COLO668 (cell line): ENCODE data around the gene FGD4.
"Not testable (repeated sequence)": the region's sequence is repeated elsewhere in the genome, so short reads cannot be mapped to it uniquely, and the experiment has no call there.

Experiments
- DNase-seq: peaks from one replicate; lab custom pipeline; 2025; ENCODE audit not compliant: unreplicated experiment; lab: John Stamatoyannopoulos, UW

The FGD4 gene

GRCh38 chr12:32489070-32489469 lies 89.7 kb downstream of the FGD4 start:
- no peak for DNase-seq

DNA sequence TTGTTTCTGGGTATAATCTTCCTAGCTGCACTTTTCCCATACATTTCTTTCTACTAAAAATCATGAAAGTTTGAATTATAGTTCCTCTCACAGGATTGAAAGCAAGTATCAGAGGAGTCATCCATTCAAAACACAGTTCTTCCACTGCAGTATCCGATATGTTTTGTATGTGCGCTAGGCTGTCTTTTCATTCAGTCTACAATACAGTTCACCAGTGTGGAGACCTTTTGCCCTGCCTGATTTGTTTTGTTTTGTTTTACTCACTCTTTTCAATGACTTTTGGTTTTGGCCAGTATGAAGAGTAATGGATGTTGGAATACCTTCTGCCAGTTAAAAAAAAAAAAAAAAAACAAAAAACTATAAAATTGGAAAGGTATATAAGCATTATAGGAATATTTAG lies 91.4 kb downstream of the FGD4 start:
- DNase-seq = no peak

GRCh38 chr12:32493282-32493681 lies 93.9 kb downstream of the FGD4 start:
- DNase-seq = no peak

DNA sequence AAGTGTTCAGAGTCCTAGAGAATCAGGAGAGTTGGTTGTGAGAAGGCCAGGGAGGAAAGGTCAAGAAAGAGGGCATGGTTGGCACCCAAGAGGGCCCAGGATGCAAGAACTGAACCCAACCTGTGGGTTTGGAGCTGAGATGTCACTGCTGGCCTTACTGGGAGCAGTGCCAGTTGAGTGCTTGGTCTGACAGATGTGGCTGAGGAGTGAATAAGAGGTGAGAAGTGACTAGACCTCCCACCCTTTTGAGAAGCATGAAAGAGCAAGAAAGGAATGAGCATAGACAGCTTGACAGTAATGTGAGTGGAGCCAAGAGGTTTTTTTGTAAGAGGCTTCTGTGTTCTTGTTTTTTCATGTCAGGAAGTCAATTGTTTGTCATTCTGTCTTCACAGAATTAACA lies 95.3 kb downstream of the FGD4 start:
- no peak for DNase-seq

DNA sequence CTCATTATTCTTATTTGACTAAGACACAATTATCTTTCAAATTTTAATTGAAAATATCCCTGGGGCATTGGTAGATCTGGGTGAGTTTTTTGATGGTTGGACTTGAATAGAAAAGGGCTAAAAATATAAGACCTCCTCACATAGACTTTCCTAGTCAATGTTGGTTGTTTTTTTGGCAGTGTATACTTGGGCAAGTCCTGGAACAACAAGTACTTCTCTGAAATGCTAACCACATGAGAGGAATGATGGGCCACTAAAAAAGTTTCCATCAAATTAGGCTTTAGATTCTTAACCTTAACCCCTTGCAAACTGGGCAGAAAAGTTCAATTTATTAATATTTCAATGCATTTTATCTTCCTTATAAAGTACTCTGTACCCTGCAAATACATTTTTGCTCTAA lies 97.6 kb downstream of the FGD4 start:
- DNase-seq = no peak

DNA sequence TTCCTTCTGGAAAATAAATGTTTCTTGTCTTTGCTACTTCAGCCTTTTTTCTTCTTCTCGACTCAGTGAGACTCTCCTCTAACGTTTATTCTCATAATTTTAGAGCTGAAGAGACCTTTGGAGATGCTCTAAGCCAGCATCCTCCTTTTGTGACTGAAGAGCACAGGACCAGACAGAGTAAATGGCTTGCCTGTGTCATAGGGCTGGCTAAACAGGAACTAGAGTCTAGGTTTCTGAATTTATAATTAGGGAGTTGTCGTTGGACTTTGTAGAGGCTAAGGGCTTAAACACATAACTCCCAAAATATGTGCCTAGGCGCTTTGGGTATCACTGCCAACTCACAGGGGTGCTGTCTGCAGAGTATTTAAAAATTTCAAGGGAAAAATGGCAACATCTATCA lies 98.5 kb downstream of the FGD4 start:
- DNase-seq = no peak

DNA sequence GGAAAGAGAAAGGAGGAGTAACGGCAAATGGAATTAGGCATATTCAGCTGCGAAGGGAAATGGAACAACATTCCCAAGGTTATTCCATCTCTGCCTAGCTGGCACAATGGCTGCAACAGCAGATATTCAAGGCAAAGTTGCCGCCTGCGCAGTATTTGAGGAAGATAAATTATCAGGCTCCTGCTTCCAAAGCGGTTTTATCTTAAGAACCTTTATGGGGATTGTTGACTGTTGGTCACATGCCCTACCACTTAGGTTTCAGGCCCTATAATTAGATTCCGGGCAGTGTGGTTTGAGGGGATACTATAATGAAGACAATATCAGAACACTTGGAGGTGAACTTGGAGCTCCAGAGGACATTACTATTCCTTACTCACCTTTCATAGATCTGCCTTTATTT lies 99.7 kb downstream of the FGD4 start:
- no peak for DNase-seq

DNA sequence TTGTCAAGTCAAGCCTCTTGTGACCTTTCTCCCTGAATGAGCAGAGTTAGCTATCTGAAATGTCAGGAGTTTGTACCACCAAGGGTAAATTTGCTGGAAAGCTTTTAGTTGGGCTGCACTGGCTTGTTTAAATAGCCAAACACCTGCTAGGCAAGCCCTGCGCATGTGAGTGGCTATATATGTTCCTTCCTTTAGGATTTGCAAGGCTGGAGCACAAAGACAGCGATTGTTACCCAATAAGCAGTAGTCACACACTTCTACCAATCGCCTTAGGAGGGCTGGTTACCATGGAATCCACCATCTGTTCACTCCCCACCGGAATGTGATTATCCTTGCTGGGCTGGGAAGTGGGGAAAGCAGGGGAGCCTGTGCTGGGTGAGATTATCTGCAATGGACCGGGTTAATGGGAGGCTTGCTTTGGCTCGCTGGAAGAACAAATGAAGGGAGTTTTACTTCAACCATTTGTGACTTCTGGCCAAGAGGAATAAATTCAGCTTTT lies 102.5 kb downstream of the FGD4 start:
- DNase-seq = peak; percentile 8

- DNase-seq = no peak
Observed at GRCh38 chr12:32502693-32503502, 103.5 kb downstream of the FGD4 start.

GRCh38 chr12:32503730-32504129 lies 104.4 kb downstream of the FGD4 start:
- DNase-seq = no peak

- DNase-seq = no peak
Observed at GRCh38 chr12:32504591-32504990, 105.2 kb downstream of the FGD4 start.

GRCh38 chr12:32505067-32505945 lies 105.9 kb downstream of the FGD4 start:
- no peak for DNase-seq

DNA sequence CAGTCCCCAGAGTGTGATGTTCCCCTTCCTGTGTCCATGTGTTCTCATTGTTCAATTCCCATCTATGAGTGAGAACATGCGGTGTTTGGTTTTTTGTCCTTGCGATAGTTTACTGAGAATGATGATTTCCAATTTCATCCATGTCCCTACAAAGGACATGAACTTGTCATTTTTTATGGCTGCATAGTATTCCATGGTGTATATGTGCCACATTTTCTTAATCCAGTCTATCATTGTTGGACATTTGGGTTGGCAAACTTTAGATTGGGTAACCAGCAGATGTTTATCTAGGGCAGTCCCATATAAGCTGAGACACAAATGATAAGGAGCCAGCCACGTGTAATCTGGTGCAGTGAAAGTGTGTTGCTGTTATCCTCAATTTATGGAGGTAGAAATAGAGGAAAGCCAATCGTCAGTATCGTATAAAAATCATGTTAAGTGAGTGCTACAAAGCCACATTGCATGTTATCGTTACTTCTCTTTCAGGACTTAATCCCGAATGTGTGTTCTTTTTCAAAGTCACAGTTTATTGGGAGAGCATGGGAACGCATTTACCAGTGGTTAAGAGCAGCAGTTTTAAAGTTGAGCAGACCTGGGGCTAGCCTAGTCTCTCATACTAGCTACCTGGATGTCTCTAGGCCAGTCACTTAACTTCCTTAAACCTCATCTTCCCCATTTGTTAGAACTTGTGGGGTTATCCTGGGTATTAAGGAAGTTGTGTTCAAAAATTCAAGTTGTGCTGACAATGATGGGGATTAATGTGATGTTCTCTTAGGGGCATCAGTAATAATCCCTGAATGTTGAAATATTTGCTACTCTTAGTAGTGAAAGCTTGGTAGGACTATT lies 108.0 kb downstream of the FGD4 start:
- DNase-seq = not testable (repeated sequence)

DNA sequence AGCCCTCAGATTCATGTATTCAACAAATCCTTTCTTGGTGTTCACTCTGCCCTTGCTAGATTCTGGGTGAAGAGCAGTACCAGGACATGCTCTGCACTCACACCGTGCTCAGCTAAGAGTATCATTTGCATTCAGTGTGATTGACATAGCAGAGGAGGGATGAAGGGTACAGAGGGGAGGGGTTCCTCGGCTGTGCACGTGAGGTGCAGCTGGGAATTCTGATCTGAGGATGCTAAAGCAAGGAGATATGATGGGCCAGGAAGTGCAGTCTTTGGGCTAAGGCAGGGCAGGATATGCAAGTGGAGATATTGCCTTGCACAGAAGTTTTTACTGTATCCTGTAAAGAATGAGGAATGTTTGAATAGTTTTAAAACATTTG lies 108.6 kb downstream of the FGD4 start:
- no peak for DNase-seq

GRCh38 chr12:32508626-32509025 lies 109.3 kb downstream of the FGD4 start:
- DNase-seq = no peak

- DNase-seq = no peak
Observed at GRCh38 chr12:32509328-32510091, 110.2 kb downstream of the FGD4 start.

- DNase-seq = not testable (repeated sequence)
Observed at GRCh38 chr12:32511976-32512375, 112.6 kb downstream of the FGD4 start.

DNA sequence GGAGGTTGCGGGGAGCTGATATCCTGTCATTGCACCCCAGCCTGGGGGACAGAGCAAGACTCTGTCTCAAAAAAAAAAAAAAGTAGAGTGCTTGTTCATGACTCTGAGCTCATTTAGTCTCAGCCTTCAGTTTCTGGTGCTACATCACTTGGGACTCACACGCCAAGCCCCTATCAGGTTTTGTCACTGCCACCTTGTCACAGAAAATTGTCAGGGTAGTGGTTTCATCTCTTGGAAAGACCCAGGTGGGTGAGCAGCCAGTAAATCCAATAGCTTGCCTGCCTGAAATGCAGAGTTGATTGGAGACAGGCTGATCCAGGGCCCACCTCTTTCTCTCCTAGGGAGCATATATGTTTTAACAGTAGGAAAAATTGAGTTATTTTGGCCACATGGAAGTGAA lies 113.0 kb downstream of the FGD4 start:
- DNase-seq = no peak

DNA sequence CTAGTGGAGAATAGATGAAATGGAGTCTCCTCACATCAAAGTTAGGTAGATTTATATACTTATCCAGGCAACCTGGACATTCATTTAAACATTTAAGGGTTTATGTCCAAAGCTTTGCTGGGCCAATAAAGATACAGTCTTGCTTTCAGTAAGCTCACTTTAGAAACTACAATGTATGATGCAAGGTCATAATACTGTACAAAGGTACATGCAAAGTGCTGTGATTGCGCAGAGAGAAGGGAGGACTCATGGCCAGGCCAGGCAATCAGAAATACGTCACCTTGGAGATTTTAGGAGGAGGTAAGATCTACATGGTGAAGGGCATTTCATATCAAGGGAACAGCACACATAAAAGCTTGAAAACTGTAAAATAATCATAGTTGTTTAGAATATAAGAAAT lies 113.6 kb downstream of the FGD4 start:
- no peak for DNase-seq

- DNase-seq = no peak
Observed at GRCh38 chr12:32515137-32515873, 115.9 kb downstream of the FGD4 start.
